K562 (cell line): ENCODE results near the gene PLEKHA1. TPM values are rescaled to one million over a fixed set of nuclear protein-coding genes. Genes with fewer than 3 reads are reported as not detected.

Experiments
- ATAC-seq: fragments of 200-7000 bp; cut with Tn5 transposase; 3 replicates; pipeline ENCODE4 v1.9.1; 2020; ENCODE audit warnings: moderate library complexity
- BruUV-seq: library from RNA; stranded (reverse); fragments of 400-500 nt; replicated peaks from 2 replicates; lab custom pipeline; 2021; lab: Mats Ljungman, UMichigan
- CTCF ChIA-PET: fragments of 300-600 bp; formaldehyde crosslinking; extraction: SDS; loops from one replicate; lab custom pipeline; 2021; ENCODE audit warnings: low intra/inter-chr PET ratio; lab: Yijun Ruan, JAX
- POLR2A ChIA-PET: fragments of 300-600, 350-650 bp; sonication (Branson Sonifier 250); formaldehyde crosslinking; extraction: SDS; loops from one replicate; lab custom pipeline; 2021; ENCODE audit warnings: antibody characterized with exemption, inconsistent platforms; lab: Yijun Ruan, JAX
- DNase-seq, 4 experiments: peaks; one replicate each; pipeline versions ENCODE4 v3.0.0 to v3.0.0-alpha.2; 2011 to 2018; ENCODE audit warnings: low spot score in 3 of 4, mixed read lengths in 3 of 4; ENCODE audit errors: extremely low read depth in 1 of 4
- FAIRE-seq: peaks from 2 replicates; lab custom pipeline; 2011; peaks lifted over from hg19 to GRCh38; lab: Jason Lieb, UNC
- H2AFZ ChIP-seq: 2 replicates; pipeline ENCODE4 v1.6.0; 2011; ENCODE audit warnings: low read depth, low read length, control low read depth, inconsistent platforms
- H3K27ac ChIP-seq: fragments of 200-600 bp; 3 replicates; pipeline ENCODE4 v1.8.0; 2011; ENCODE audit warnings: low read depth, mild to moderate bottlenecking, control low read depth, inconsistent platforms, low read length, moderate library complexity, mixed read lengths; ENCODE audit errors: extremely low read depth
- H3K27me3 ChIP-seq, 2 experiments: fragments of 300-600 bp in 1 of 2; 2 replicates in 1 of 2; 3 replicates in 1 of 2; pipeline versions ENCODE4 v1.6.0 to v1.8.0; 2011; ENCODE audit warnings: inconsistent platforms in 2 of 2, low read length in 2 of 2, mild to moderate bottlenecking in 1 of 2, mixed read lengths in 1 of 2, moderate library complexity in 1 of 2; ENCODE audit not compliant: control insufficient read depth in 2 of 2, insufficient read depth in 2 of 2
- H3K36me3 ChIP-seq: fragments of 300-600 bp; 3 replicates; pipeline ENCODE4 v1.8.0; 2011; ENCODE audit warnings: mild to moderate bottlenecking, low read length, inconsistent platforms; ENCODE audit not compliant: control insufficient read depth, insufficient read depth
- H3K4me1 ChIP-seq, 2 experiments: fragments of 200-600 bp in 1 of 2; replicated peaks in 1 of 2; 2 replicates in 1 of 2; 3 replicates in 1 of 2; pipeline versions ENCODE4 v1.5.1 to v1.8.0; 2011; ENCODE audit warnings: inconsistent platforms in 2 of 2, low read length in 2 of 2, mild to moderate bottlenecking in 1 of 2, mixed read lengths in 1 of 2, moderate library complexity in 1 of 2; ENCODE audit not compliant: control insufficient read depth in 2 of 2, insufficient read depth in 2 of 2
- H3K4me2 ChIP-seq: 2 replicates; pipeline ENCODE4 v1.6.1; 2011; ENCODE audit warnings: low read length, control low read depth, inconsistent platforms, mixed read lengths; ENCODE audit not compliant: insufficient read depth
- H3K4me3 ChIP-seq: fragments of 200-600 bp; sonication (generic), shearing (Covaris generic); 2 replicates; pipeline ENCODE4 v1.5.1; 2016; ENCODE audit warnings: control low read depth, inconsistent platforms
- H3K79me2 ChIP-seq: fragments of 200-600 bp; 3 replicates; pipeline ENCODE4 v1.8.0; 2011; ENCODE audit warnings: low read length, inconsistent platforms; ENCODE audit not compliant: control insufficient read depth, insufficient read depth
- H3K9ac ChIP-seq, 2 experiments: 2 replicates each; pipeline versions ENCODE4 v1.6.0 to v1.6.1; 2011; ENCODE audit warnings: low read depth in 2 of 2, low read length in 2 of 2, control low read depth in 1 of 2, inconsistent platforms in 1 of 2, mild to moderate bottlenecking in 1 of 2, mixed read lengths in 1 of 2; ENCODE audit not compliant: insufficient read depth in 1 of 2
- H3K9me1 ChIP-seq: one replicate; pipeline ENCODE4 v1.6.0; 2011; ENCODE audit warnings: inconsistent platforms, mild to moderate bottlenecking, low read length, moderate library complexity; ENCODE audit not compliant: control insufficient read depth, insufficient read depth
- H3K9me3 ChIP-seq: replicated peaks from 2 replicates; pipeline ENCODE4 v1.5.1; 2011; ENCODE audit warnings: low read depth, low read length, inconsistent platforms; ENCODE audit not compliant: control insufficient read depth, insufficient read depth
- H4K20me1 ChIP-seq: replicated peaks from 2 replicates; pipeline ENCODE4 v1.6.1; 2011; ENCODE audit warnings: low read length, inconsistent platforms, mixed read lengths; ENCODE audit not compliant: control insufficient read depth, insufficient read depth
- DACH1 ChIP-seq: fragments of 450-650 bp; IDR thresholded peaks from 2 replicates; pipeline ENCODE4 v1.6.1; 2018; ENCODE audit not compliant: partially characterized antibody
- DIDO1 ChIP-seq: fragments of 450-650 bp; IDR thresholded peaks from 2 replicates; pipeline ENCODE4 v1.6.1; 2016; ENCODE audit warnings: low read depth, missing biosample characterization, missing genetic modification characterization
- FOXO4 ChIP-seq: fragments of 450-650 bp; formaldehyde crosslinking; IDR thresholded peaks from 2 replicates; pipeline ENCODE4 v1.4.0; 2020; ENCODE audit warnings: mild to moderate bottlenecking, moderate library complexity
- NELFE ChIP-seq: IDR thresholded peaks from 2 replicates; pipeline ENCODE4 v1.6.1; 2011; ENCODE audit warnings: mild to moderate bottlenecking; ENCODE audit not compliant: insufficient read depth, insufficient read length
- SMAD1 ChIP-seq: fragments of 150-350 bp; IDR thresholded peaks from 2 replicates; pipeline ENCODE4 v1.6.1; 2014; ENCODE audit warnings: low read length, low read depth; ENCODE audit not compliant: partially characterized antibody
- XRCC4 ChIP-seq: IDR thresholded peaks from one replicate; pipeline ENCODE4 v1.6.1; 2011; ENCODE audit not compliant: insufficient read depth, insufficient read length; ENCODE audit errors: extremely low read depth
- ZNF23 ChIP-seq: fragments of 250-450 bp; sonication (Bioruptor Pico); IDR thresholded peaks from 2 replicates; pipeline ENCODE4 v1.4.0; 2020; ENCODE audit warnings: mild to moderate bottlenecking
- WGBS: fragments of 100-300 bp; shearing (Covaris generic); methylation state at CpG from one replicate; pipeline ENCODE4 v1.1.6; 2016; ENCODE audit warnings: low coverage, mixed read lengths; ENCODE audit not compliant: insufficient coverage; ENCODE audit errors: missing lambda C conversion rate; 5-methylcytosine and 5-hydroxymethylcytosine counted together
- in situ Hi-C: fragments of 300-500 bp; cut with MboI; formaldehyde crosslinking; loops from 4 replicates; pipeline ENCODE4 v1.15.0; 2018; ENCODE audit warnings: inconsistent platforms, mixed read lengths
- intact Hi-C: fragments of 100-400 bp; cut with micrococcal nuclease; formaldehyde crosslinking; loops from 2 replicates; pipeline ENCODE4 v1.14.2; 2022
- polyA plus RNA-seq, 8 experiments: library from polyadenylated mRNA; depleted of rRNA in 4 of 8; stranded (reverse) in 5 of 8; unstranded in 3 of 8; fragments of >200 nt; fragmentation: Nextera tagmentation in 2 of 8; fragmentation: Illumina TruSeq in 1 of 8; extraction: Ambion mirVana in 2 of 8; extraction: Trizol in 1 of 8; gene quantifications; 2 replicates each; pipeline versions ENCODE4 v1.2.1 to v1.2.3, GENCODE V29; 2011 to 2014; ENCODE audit warnings: inconsistent platforms in 1 of 8, missing spikeins in 1 of 8
- total RNA-seq, 7 experiments: library from RNA; depleted of rRNA in 6 of 7; stranded (reverse); fragments of >200 nt in 6 of 7; fragmentation: Illumina TruSeq in 2 of 7; extraction: Trizol in 2 of 7; gene quantifications; 2 replicates each; pipeline versions ENCODE4 v1.2.1 to v1.2.3, GENCODE V29; 2011 to 2021; ENCODE audit warnings: low replicate concordance in 1 of 7

The PLEKHA1 gene
- total and polyA plus RNA-seq, 9 of the 15 experiments (the other 6 are each of a cell fraction or from before 2014, with no cell fraction given), result 0.05 to 4.7 (median 1.0) TPM

GRCh38 chr10:122375679-122376160, 1.2 kb downstream of the PLEKHA1 start:
- intact Hi-C loops (no loop called here), in situ Hi-C loops (no loop called here)
- H3K4me2 ChIP-seq, result no peak overlapping the region; the same call in 1 of the 2 replicates
- no peak for FAIRE-seq
- DNase-seq, result no peak
- H3K9me1 ChIP-seq, result no peaks in the 10 kb centered on the region
- TF ChIP-seq FOXO4 (CRISPR knock-in tag) (no peak), XRCC4 (no peak), ZNF23 (CRISPR knock-in tag) (no peak), DIDO1 (tag) (no peak), NELFE (no peak), DACH1 (no peak), SMAD1 (no peak)
- H3K4me1 ChIP-seq, result peaks cover 0 to 13% of the 10 kb centered on the region in 2 experiments; a peak in 2 of 5 replicates
- no peak overlapping the region for H3K4me3 ChIP-seq
- 26% methylated on average over 4 of the region's 7 CpGs for WGBS
- H3K9ac ChIP-seq, result no peak overlapping the region
- H3K36me3 ChIP-seq, result no peaks in the 10 kb centered on the region
- no peak overlapping the region for H3K27ac ChIP-seq
- CTCF ChIA-PET, result no interaction called here
- POLR2A ChIA-PET, result no interaction called here
- no peak overlapping the region for H2AFZ ChIP-seq
- no peaks in the 10 kb centered on the region for H4K20me1 ChIP-seq
- ATAC-seq, result no peak
- H3K79me2 ChIP-seq, result no peaks in the 10 kb centered on the region
- BruUV-seq, result no TSS peak
- peaks cover 5 to 7% of the 10 kb centered on the region in 2 experiments; a peak in 3 of 5 replicates for H3K27me3 ChIP-seq
- no peaks in the 10 kb centered on the region for H3K9me3 ChIP-seq
